ENCODE measurements around the gene EEF2KMT. TPM values are rescaled to one million over a fixed set of nuclear protein-coding genes. Genes with fewer than 3 reads are reported as not detected.

The EEF2KMT gene
- total and polyA plus RNA-seq, 4 donors = 4.2 to 11.4 (median 7.3) TPM

DNA sequence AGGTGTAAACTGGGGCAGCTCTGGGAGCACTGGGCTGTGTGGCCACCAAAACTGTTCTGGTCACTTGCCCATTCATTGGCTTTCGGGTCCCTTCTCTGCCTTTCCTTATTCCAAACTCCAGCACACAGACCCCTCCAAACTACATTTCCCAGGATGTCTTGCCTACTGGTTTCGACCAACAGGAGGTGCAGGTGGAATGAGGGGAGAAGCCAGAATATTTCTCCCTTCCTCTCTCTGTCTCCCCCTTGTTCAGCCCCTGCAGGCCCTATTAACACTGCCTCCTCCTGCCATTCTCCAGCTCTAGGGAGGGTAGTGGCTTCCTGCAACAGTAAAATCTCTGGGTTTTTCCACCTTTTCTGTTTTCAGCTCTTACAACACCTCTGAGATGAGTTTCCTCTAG lies 50.7 kb downstream of the EEF2KMT start:
- Histone ChIP-seq H3K27ac (ENCODE audit: low read depth in 1 of 2, low read length in 2 of 2) (no peak overlapping the region), H3K36me3 (ENCODE audit: control insufficient read depth in 4 of 4, insufficient read depth in 3 of 4, low read depth in 1 of 4, low read length in 3 of 4) (no peaks in the 10 kb centered on the region), H3K9me3 (ENCODE audit: control insufficient read depth in 4 of 4, low read length in 3 of 4) (no peaks in the 10 kb centered on the region), H3K9ac (ENCODE audit: low read depth in 1 of 2, low read length in 2 of 2) (no peak overlapping the region), H3K27me3 (ENCODE audit: control insufficient read depth in 4 of 4, insufficient read depth in 4 of 4, low read length in 3 of 4) (no peaks in the 10 kb centered on the region), H3K4me3 (ENCODE audit: low read depth in 1 of 3, low read length in 3 of 3) (no peak overlapping the region), H3K4me1 (ENCODE audit: control insufficient read depth in 4 of 4, insufficient read depth in 4 of 4, low read length in 3 of 4) (no peaks in the 10 kb centered on the region)
- TF ChIP-seq ZBTB33 (IDR thresholded peaks at IDR 0.05) (no peak), HNF4A (conservative IDR thresholded peaks at IDR 0.05) (no peak), ATF3 (IDR thresholded peaks at IDR 0.05) (no peak), EGR1 (IDR thresholded peaks at IDR 0.05; ENCODE audit: low read depth in 2 of 2) (no peak), CTCF (IDR thresholded peaks at IDR 0.05; ENCODE audit: low read depth, low read length, missing input control) (no peak), RAD21 (IDR thresholded peaks at IDR 0.05) (no peak), TAF1 (conservative IDR thresholded peaks at IDR 0.05) (no peak), RXRA (IDR thresholded peaks at IDR 0.05) (no peak), HNF4G (IDR thresholded peaks at IDR 0.05) (no peak), SP1 (IDR thresholded peaks at IDR 0.05) (no peak), FOXA1 (IDR thresholded peaks at IDR 0.05) (no peak), GABPA (IDR thresholded peaks at IDR 0.05 in 1 of 2, conservative IDR thresholded peaks at IDR 0.05 in 1 of 2) (no peak), JUND (IDR thresholded peaks at IDR 0.05) (no peak), NR2F2 (IDR thresholded peaks at IDR 0.05) (no peak), YY1 (IDR thresholded peaks at IDR 0.05) (no peak), REST (IDR thresholded peaks at IDR 0.05) (no peak), FOXA2 (IDR thresholded peaks at IDR 0.05) (no peak)
- TF ChIP-seq, protein P1, sequence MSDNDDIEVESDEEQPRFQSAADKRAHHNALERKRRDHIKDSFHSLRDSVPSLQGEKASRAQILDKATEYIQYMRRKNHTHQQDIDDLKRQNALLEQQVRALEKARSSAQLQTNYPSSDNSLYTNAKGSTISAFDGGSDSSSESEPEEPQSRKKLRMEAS (IDR thresholded peaks at IDR 0.05) = no peak
- 87% methylated on average over 2 of the region's 2 CpGs for WGBS
- DNase-seq (ENCODE audit: low spot score) = no peak
